ENCODE results near the gene VEPH1.
A peak's percentile ranks its signal among the peaks of the same experiment; 100 is the strongest.
"Not testable (repeated sequence)": the region's sequence is repeated elsewhere in the genome, so short reads cannot be mapped to it uniquely, and the experiment has no call there.

Gene VEPH1

DNA sequence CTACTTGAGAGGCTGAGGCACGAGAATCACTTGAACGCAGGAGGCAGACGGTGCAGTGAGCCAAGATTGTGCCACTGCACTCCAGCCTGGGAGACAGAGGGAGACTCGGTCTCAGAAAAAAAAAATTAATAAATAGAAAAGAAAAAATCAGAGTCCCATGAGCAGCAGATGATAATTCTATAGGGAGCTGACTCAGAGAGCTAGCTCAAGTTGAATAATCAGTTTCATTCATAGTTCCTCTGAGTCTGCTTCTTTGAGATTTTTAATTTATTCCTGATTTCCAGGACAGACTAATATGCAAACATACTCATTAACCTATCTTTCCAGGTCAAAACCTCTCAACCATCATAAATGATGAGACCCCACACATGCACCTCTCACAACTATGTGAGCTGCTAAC, 121.6 kb downstream of the VEPH1 start:
- DNase-seq = no peak

DNA sequence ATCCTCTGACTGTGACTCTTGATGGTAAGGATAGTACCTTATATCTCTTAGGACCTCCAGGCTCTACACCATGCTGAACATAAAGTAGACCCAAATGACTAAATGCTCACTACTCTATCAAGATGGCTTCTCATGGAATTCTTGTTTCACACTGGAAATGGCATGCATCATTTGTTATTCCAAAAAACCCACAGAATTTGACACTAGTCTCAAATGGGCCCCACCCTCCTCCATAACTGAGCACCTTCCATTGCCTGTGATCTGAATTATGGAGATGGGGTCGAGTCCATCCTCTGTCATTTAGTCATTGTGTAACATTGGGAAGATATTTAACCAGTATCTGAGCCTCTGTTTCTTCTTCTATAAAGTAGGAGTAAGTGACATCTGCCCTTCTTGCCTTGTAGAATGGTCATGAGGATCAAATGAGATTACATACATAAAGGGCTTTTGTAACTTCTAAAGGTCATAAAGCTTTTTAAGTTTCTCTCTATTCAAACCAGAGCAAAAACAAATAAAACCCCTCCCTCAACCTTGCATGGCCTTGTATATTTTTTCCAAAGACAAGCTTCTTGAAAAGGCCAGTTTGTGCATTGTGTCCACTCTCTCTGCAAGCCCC, 123.6 kb downstream of the VEPH1 start:
- DNase-seq = no peak

DNA sequence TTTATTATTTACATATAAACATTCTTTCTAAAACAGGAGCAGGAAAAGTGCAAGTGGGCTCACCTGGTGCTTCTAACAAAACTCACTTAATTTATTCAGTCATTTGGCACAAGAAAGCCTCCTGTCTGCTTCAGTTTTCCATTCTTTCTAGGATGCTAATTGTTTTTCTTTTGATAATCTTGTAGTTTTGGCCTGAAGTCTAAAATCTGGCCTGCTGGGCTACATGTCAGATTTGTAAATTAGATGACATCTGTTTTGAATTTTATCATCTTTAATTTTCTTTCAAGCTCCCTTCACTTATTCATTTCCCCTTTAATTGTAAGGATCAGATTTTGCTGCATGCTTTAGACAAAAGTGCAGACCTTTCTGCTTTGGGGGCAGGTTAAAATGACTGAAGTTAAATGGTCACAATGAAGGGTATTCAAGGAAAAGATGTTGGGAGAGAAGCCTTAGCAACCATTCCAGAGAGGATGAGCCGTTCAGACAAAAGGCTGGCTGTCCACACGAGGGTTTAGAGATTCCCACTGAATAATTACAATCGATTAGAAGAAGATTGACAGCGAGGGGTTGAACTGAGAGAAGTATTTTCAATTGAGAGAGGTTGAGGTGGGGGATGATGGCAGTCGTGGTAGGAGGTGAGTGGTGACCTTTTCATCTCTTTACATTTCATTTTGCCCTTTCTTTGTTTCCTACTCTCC, 126.5 kb downstream of the VEPH1 start:
- DNase-seq = peak; percentile 42

DNA sequence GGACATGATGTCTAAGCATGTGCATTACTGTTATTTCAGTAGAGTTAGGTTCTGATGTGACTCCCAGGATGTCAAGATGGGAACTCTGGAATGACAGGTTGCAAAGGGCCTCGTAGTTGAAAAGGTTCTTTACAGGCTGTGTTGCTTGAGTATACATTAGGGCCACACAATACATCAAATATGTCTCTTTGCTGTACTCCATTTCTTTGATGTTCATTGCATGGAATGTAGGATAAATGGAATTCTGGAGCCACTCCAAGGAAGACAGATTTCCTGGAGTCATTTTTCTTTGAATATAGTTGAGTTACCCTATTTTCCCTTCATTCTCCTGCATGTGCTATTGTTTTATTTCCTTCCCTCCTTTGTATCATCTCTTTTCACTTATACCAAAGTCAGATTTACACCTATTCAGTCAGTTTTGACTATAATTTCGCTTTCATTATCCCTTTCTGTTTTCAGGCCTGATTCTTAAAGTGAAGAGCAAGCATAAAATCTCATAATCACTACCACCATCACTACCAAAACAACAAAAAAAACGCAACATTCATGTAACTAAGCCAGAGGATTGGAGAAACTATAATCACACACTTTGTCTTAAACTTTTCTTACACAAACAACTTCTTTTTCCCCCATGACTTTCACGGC, 127.8 kb downstream of the VEPH1 start:
- peak; percentile 62 for DNase-seq

DNA sequence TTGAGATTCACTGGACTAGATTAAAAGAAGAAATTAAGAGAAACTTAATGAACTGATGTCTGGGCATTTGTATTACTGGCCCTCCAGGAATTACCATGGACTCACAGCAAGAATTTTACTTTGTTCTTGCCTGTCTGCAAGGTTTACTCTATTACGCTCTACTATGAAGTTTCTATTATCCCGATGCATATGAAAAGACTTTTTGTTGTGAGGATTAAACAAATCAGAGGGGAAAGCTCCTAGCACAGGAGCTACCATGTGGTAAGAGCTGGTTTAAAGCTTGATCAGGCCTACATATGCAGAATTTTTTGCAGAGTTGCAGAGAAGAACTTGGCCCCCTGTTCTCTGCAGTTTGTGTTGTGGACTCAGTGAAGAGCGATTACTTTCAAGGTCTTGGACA, 128.3 kb downstream of the VEPH1 start:
- no peak for DNase-seq

DNA sequence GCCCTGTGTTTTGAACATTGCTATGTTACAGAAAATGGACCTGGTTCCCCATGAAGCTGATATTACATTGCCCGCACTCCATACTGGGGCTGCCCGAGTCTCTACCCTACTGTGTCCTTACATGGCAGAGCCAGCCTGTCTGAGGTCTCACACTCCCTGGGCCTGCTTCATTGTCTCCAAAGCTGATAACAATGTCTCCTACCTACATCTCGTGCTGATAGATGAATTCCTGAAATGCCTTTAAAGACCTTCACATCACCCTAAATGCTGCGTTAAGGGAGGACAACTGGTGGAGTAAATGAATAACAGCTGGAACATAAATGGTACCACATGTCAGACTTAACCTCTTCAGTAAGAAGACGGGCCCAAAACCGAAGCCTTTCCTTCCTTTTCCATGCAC, 129.4 kb downstream of the VEPH1 start:
- DNase-seq = peak; percentile 89

DNA sequence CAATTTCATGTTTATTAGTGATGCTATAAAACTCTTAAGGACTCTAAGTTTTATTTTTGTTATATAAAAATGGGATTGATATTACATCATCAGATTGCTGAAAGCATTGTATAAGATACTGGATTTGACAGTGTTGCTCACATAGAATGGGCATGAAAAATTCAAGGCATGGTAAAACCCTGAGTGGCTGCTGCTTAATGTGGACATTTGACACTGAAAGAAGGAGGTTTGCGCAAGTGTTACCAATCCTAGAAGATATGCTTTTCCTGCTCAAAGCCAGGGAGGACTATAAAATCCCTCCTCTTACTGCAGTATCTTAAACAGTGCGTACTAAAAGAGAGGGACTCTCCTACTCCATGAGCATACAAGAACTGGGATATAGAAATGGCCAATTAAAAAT, 132.3 kb downstream of the VEPH1 start:
- DNase-seq = peak; percentile 42

DNA sequence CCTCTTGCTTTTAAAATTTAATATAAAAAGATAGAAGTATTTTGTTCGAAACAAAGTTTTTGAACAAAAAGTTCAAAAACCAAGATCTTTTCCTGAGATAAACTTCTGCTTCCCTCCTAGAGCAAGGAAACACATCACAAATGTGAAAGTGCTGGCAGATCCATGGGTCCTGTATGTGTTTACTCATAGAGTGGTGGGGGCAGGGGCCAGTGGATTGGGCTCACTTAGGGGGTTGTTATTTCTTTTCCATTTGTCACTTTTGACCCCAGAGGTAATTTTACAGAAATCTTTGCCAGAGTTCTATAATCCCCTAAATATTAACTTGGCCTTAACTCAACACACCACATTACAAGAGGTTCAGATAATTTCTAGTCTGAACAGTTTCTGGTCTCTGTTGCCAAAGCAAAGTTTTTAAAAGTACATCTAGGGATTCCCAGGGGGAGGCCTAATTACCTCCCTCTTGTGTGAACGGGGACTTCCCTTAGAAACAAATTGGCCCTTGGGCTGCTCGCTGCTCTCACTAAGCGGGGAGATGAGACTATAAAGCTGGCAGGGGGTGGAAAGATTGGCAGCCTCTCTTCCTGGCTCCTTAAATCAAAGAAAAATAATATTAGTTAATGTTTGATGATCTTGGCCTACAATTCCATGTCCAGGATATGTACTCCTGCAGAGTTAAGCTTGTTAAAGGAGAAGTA, 133.3 kb downstream of the VEPH1 start:
- DNase-seq = peak; percentile 43

DNA sequence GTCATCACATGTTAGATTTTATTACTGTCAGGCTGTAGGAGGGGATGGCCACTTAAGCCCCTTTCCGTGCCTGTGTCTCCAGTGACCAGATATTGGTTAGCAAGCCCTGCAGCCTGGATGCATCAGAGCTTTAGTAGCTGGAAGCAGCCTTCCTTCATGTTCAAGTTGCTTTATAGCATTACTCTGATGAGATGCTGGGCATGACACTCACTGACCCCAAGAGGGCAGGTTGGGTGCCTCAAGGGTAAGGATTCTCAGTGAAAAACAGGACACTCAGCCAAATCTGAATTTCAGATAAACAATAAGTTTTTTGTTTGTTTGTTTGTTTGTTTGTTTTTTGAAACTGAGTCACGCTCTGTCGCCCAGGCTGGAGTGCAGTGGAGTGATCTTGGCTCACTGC, 135.0 kb downstream of the VEPH1 start:
- DNase-seq = no peak

DNA sequence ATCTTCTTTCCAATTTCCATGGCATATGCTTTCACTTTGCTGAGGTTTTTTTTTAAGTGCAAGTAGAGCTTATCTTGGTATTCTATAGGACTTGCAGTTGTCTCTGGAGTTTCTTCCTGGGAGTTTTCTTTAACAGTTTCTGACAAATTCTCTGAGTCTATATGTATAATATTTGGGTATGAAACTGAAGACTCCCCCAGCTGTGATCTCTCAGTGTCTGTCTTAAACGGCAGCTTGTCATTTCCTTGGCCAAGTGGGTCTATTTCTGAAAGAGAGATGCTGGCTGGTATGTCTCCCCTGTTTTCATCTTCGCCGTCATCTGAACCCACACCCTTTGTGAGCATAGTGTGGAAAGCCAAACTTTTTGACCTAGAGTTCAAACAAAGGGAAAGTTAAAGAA, 139.8 kb downstream of the VEPH1 start:
- DNase-seq = no peak

DNA sequence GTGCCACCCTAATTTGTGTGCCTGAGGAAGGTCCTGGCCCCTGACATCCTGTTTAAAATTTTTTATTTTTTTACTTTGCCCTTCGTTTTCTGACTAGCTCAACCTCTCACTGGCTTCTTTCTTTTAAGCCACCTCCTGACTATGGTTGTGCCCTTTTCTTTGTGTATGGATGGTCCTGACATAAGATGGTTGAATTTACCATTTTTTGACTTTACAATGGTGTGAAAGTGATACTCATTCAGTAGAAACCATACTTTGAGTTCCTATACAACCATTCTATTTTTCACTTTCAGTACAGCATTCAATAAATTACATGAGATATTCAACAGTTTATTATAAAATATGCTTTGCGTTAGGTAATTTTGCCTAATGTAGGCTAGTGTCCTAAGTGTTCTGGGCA, 140.9 kb downstream of the VEPH1 start:
- DNase-seq = no peak

DNA sequence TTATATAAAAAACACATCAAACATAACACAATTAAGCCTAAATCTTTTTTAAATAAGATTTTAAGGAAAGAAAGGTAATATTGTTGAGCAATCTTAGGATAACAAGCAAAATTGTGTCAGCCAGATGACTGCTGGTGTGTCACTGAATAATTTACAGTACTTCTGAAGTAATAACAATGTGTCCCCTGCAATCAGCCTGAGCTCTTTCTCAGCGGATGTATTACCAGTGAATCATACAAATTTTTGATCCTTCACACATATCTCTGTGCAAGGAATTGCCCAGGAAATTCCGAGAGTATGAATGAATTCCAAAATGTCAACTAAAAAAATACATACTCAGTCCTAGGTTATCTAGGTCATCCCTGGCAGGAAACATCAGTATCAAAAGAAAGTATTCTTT, 143.2 kb downstream of the VEPH1 start:
- peak; percentile 93 for DNase-seq

DNA sequence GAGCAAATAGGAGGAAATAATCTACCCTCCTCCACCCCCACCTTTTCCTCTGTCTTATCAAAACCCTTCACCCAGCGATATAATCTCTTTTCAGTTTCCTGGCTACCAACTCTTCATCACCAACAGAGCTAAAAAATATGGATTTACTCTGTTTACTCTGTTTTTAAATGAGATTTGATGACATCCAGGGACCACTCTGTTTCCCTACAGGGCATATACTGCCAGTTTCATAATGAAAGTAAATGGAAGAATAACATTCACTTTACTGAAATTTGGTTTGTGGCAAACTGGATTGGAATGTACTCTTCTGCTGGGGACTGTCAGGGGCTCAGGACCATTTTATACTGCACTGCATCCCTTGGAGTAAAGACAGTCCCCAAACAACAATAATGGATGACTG, 146.7 kb downstream of the VEPH1 start:
- no peak for DNase-seq

DNA sequence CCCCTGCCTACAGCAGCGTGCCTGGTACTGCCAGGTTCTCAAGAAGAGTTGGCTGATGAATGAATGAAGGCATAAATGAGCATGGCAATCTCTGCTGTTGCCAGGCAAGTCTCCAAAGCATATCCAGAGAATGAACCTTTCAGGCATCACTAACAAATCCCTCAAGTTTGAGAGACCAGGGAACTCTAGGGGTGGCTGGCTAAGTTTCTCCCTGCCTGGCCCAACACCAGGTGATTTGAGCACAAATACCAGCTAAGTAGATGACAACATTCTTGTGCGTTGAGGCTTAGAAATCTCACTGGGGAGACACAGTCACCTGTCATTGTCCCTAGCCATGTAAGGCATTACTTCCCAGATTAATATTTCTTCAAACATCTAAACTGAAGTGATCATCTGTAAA, 147.9 kb downstream of the VEPH1 start:
- DNase-seq = no peak

DNA sequence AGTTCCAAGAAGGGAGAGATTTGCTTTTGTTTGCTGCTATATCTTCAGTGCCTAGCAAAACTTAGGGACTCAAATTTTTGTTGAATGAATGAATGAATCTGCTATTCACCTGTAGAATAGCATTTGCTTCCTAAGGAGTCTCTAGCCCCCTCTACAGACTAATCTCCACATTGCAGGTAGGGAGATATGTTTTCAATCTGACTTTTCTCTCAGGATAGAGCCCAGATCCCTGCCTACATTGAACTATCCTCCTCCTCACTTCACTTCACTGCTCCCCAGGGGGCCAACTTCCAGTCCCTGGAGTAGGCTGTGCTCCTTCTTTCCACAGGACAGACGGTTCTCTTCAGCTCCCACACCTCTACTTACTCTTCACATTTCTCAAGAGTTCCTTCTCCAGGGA, 148.5 kb downstream of the VEPH1 start:
- DNase-seq = no peak

DNA sequence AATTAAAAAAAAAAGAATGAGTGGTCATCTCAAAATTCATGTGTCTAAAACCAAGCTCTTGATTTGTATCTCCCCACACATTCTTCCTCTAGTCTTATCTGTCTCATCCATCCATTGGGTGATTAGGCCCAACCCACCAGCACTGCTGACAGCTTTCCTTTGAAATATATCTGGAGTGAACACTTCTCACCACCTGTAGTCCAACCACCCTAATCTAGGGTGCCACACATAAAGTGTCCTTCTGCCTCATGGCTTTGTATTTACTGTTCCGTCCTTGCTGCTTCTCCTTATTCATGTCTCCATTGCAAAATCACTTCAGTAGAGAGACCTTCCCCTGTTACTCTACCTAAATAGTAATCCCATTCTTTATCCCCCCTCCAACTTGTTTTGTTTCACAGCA, 149.0 kb downstream of the VEPH1 start:
- DNase-seq = no peak

DNA sequence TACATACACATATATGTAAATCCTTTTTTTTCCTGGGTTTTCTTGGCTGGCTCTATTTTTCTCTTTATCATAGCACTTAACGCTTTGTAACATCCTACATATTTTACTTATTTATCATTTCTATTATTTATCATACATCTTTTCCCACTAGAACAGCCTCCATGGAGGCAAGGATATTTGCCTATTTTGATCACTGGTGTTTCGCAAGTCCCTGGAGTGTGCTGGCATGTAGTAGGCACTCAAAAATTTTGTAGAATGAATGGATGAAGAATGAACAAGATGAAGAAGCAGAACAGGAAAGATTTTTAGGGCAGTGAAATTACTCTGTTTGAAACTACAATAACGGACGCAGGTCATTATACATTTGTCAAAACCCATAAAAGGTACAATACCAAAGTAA, 149.6 kb downstream of the VEPH1 start:
- peak; percentile 37 for DNase-seq

DNA sequence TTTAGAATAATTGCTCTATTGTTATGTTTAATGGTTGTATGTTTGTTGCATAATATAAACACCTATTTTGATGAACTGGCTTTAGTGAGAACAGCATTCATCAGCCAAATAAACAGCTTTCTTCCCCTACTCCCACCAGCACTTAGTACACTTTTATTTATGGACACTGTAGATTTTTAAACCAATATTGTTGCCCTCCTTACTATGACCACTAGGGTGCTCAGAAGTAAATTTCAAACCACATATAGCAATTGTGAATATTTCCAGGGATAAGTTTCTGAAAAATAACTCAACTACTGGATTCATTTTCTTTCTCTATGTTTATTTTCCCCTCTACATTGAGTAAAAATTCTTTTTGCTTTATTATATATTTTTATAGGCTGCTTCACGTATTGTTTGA, 151.2 kb downstream of the VEPH1 start:
- no peak for DNase-seq

DNA sequence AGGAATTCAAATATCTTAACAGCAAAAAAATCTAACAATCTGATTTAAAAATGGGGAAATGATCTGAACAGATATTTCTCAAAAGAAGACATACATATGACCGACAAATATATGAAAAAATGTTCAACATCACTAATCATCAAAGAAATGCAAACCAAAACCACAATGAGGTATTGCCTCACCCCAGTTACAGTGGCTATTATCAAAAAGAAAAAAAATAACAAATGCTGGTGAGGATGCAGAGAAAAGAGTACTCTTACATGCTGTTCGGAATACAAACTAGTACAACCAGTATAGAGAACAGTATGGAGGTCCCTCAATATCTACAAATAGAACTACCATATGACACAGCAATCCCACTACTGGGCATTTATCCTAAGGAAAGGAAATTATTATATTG, 152.6 kb downstream of the VEPH1 start:
- DNase-seq = not testable (repeated sequence)

DNA sequence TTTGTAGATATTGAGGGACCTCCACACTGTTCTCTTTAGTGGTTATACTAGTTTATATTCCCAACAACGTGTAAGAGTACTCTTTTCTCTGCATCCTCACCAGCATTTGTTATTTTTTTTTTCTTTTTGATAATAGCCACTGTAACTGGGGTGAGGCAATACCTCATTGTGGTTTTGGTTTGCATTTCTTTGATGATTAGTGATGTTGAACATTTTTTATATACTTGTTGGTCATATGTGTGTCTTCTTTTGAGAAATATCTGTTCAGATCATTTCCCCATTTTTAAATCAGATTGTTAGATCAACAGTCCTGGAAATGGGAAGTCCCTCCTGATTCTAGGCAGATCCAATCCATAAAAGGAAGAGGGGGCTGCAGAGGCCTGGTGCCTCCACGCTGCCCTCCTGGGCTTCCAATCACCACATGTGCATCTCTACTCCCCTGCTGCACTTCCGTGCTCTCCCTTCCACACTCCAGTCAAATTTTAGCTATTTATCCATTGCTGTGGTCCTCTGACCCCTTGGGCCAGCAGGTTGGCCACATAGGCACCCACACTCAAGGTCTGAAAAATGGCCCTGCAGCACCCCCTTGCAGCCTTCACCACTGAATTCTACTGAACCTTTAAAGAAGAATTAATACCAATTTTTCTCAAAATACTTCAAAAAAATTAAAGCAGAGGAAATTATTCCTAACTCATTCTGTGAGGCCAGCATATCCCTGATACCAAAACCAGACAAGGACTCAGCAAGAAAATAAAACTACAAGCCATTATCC, 154.7 kb downstream of the VEPH1 start:
- DNase-seq = peak; percentile 30

DNA sequence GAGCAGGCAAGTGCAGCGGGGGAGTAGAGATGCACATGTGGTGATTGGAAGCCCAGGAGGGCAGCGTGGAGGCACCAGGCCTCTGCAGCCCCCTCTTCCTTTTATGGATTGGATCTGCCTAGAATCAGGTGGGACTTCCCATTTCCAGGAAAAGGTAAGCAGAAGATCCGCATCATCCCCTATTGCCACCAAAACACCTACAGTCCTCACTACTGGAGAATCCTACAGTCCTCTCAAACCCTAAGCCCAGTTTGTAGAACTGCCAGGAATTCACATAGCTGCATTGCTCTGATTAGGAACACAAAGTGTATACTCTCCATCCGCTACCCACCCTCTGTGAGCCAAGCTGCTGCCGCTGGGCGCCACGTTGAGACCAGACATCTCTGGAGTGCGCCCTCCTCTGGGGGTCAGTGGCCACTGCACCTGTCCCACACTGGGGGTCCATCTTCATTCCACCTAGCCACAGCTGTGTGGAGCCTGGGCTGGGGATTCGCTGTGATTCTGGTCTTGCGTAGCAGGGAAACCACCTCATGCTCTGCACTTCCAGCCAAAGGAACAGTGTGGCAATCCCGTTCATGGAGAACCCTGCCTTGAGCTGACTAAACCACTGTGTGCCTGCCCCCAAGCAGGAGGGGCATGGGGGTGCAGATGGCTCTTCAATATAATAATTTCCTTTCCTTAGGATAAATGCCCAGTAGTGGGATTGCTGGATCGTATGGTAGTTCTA, 155.5 kb downstream of the VEPH1 start:
- no peak for DNase-seq

DNA sequence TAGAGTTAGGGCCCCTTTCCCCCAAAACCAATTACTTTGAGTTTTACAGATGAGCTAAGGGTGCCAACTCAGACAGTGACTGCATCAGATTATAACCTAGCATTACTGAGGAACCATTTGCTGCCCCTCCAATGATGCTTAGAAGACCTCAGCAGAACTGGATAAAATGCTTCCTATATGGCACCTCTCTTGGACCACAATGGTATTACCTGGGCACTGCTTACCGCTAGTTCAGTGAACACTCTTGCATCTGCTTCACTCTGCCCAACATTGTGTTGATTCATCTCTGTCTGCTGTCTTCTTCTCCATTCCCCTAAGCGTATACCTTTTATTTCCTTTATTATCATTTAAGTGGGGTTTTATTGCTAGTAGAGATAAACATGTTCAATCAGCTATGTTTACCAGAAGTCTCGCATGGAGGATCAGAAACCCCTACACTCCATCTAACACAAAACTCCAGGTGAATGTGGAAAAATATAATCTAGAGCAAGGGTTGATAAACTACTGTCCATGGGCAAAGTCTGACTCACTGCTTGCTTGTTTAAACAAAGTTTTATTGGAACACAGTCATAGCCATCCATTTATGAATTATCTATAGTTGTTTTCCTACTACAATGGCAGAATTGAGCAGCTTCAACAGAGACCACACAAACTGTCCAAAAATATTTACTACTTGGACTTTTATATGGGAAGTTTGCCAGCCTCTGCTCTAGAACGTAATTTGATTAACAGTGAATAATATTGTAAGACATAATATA, 166.8 kb downstream of the VEPH1 start:
- no peak for DNase-seq

Data from fibroblast of skin of right quadriceps (primary cell).